NCI-H146 (cell line): ENCODE results near the gene PPP1R13L.
"Not testable (repeated sequence)": the region's sequence is repeated elsewhere in the genome, so short reads cannot be mapped to it uniquely, and the experiment has no call there.

Experiments
- DNase-seq: peaks from one replicate; lab custom pipeline; 2025; lab: John Stamatoyannopoulos, UW

The PPP1R13L gene

DNA sequence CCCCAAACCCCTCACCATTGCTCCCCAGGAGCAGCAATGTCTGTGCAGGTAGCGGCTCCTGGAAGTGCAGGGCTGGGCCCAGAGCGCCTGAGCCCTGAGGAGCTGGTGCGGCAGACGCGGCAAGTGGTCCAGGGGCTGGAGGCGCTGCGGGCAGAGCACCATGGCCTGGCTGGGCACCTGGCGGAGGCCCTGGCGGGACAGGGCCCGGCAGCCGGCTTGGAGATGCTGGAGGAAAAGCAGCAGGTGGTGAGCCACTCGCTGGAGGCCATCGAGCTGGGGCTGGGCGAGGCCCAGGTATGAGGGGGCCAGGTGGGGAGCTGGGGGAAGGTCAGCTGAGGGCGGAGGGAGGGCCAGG lies 59.4 kb downstream of the PPP1R13L start:
- DNase-seq = no peak

DNA sequence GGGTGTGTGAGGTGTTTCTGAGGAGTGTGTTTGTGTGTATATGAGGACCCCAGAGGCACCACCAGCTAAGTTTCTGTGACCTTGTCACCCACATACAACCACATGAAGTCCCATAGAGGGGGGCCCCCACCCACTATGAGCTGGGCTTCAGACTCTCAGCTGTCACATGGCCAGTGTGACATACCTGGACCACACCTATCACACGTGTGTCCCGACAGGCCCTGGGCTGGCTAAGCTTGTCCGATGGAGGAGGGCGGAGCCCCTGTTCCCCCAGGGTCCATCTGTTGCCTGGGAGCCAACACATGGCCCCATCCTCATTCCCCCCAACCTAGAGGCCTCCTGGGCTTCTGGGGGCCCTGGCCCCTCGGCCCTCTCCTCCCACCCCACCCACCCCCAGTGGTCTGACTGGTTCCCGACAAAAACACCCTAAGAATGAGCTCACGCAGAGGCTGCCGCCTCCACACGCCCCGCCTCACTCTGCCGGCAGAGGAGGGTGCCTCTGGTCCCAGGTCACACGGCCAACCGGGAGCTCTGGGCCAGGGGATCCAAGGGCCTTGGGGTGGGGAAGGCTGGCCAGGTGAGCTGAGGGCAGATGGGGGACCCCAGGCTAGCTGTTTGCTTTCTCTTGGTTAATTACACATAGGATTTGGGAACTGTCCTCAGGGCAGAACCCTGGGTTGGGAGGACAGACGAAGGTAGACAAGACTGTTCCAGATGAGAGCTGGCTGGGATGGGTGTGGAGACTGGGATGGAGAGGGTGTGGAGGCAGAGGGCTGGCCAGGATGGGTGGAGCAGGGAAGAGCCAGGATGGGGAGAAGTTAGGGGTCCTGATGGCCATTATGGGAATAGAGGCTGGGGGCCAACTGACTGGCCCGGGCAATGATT lies 60.0 kb downstream of the PPP1R13L start:
- DNase-seq = no peak

DNA sequence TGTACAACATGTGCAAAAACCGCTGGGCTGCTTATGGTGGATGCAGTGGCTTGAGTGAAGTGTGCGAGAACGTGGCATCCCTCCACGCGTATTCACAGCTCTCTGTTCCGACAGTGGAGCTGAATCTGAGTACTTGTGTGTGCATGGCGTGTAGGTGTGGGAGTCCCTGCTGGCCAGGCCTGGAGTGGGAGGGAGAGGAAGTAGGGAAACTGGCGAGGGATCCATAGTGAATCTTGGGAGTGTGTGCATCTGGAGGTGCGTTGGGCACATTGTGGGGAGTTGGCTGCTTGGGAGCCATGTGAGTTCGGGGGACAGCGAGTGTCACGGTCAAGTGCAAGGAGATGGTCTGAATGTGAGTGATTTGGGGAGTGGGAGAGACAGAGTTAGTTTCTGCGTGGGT lies 62.0 kb downstream of the PPP1R13L start:
- DNase-seq = no peak

DNA sequence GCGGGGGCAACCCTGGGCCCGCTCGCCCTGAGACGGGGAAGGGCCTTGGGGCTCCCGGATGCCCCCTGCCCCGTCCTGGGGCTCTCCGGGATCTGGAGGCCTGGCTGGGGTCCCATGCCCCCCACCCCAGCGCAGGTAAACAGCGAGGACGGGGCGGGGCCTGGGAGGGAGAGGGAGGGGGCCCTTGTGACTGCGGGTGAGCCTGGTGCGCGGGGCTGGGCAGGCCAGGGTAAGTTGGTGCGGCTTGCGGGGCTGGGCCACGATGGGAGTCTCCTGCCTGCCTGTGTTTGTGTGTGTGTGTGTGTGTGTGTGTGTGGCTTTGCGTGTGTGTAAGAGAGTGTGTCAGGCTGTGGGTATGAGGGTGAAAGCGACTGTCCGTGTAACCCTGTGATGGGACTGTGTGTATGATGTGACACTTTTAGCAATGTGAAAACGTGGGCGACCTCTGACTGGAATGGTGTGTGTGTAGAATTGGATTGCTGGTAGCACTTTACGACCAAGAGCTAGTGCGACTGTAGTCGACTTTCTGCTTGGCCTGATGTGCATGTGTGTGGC lies 63.9 kb downstream of the PPP1R13L start:
- DNase-seq = peak; percentile 34

DNA sequence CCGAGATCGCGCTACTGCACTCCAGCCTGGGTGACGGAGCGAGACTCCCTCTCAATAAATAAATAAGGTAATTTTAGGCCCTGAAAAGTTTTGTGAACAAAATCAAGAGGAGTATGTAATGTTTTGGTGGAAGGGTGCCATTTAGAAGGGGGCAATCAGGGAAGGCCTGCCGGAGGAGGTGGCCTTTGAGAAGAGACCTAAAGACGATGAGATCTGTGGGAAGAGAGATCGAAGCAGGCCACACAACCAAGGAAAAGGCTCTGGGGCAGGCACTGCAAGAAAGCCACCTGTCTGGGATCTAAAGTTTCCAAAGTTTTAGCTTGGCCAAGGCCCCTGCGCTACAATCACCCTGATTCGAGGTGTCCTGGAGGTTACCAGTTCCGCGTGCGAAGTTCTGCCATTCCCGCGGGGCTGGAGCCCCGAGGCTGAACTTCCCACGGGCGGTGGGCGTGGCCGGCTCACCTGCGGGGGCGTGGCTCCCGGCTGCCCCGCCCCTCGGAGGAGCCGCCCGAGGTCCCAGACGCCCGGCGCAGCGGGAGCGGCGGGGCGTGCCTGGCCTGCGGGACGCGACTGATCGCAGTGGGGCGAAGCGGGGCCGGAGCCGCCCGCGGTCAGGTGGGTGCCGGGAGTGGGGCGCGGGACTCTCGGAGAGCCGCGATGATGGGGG lies 64.5 kb downstream of the PPP1R13L start, which contains the start of gene KLC3:
KLC3 (plus strand) TSS at position 519 of the 667 bp plus-strand sequence. CDS start 4,792 bp downstream, outside the sequence.
- DNase-seq = peak; percentile 64

DNA sequence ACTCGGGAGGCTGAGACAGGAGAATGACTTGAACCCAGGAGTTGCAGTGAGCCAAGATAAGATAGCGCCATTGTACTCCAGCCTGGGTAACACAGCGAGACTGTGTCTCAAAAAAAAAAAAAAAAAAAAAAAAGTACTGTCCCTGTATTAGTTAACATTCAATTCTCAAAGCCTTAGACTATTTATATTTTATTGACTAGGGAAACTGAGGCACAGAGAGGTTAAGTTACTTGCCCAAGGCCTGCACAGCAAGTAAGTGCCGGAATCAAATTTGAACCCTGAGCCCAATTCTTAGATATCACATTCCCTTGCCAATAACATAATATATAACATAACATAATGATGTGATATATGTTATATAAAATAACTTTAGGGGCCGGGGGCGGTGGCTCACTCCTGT lies 65.2 kb downstream of the PPP1R13L start:
- no peak for DNase-seq

DNA sequence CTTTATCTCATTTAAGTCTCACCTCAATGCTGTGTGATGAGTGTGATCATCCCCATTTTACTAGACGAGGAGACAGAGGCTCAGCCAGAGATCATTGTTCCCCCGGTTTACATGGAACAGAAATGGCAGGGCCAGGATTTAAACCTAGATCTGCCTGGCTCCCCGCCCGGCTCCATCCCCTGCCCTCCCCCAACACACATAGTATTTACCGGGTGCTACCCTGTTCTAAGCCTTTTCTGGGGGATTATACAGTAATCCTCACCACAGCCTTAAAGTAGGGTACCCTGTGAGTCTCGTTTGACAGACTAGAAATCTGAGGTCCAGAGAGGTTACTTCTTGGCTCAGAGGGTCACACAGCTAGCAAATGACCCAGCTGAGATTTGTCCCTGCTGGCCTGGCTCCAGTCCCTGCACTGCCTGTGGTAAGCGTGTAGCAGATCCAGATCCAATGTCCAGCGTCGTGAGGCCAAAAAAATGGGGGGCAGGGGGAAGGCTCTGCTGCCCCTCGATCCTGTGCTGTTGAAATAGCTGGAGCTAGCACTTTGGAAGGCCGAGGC lies 68.1 kb downstream of the PPP1R13L start:
- no peak for DNase-seq

DNA sequence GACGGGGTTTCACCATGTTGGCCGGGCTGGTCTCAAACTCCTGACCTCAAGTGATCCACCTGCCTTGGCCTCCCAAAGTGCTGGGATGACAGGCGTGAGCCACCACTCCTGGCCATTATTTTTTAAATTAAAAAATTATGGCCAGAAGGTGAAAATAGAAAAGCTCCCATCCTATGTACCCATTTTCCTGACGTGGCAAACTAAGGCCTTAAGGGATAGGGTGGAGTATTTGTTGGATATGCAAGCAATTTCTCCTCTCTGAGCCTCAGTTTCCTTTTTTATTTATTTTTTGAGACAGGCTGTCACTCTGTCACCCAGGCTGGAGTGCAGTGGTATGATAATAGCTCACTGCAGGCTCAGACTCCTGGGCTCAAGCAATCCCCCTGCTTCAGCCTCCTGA lies 70.0 kb downstream of the PPP1R13L start:
- DNase-seq = not testable (repeated sequence)

DNA sequence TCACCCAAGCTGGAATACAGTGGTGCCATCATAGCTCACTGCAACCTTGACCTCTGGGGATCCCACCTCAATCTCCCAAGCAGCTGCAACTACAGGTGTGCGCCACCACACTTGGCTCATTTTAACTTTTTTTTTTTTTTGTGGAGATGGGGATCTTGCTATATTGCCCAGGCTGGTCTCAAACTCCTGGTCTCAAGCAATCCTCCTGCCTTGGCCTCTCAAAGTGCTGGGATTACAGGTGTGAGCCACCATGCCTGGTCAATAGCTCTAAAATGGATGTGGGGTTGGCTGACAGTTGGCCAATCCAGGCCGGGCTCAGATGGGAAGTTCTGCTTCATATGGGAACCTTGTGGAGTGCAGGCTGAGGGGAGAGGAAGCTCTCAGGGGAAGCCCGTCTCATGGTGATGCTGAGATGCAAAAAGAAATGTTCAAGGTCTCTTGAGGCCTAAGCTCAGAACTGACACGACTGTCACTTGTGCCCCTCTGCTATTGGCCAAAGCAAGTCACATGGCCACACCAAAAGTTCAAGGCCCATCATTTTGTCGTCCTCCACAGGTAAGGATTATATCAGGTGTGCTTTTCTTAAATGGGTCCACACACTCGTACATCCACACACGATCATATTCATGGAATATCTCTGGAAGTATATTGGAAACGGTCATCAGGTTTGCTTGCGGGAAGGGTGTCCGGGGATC lies 71.1 kb downstream of the PPP1R13L start:
- no peak for DNase-seq

DNA sequence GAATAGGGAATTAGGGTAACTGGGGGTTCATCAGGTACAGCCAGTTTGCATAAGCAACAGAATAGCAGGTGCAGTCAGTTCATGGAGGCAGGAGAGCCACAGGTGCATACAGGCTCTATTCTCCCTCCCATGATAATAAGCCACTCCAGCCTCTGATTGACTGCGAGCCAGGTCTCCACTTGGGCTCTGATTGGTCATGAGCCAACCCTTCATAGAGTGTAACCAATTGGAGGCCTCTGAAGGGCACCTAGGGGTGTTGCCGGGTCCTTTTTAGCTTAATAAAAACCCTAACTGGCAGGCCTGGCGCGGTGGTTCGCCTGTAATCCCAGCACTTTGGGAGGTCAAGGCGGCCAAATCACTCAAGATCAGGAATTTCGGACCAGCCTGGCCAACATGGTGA lies 73.5 kb downstream of the PPP1R13L start:
- peak; percentile 94 for DNase-seq
